Activated T-cell treated with anti-CD3 and anti-CD28 coated beads, Interleukin-2, amount 50 U/mL, for 48 hours (primary cell): Measurements from ENCODE around the gene HOXD12.
A peak's percentile ranks its signal among the peaks of the same experiment; 100 is the strongest.

Source experiments
- DNase-seq, 2 experiments: peaks; one replicate each; pipeline ENCODE4 v3.0.0-alpha.2; 2020

Gene HOXD12

DNA sequence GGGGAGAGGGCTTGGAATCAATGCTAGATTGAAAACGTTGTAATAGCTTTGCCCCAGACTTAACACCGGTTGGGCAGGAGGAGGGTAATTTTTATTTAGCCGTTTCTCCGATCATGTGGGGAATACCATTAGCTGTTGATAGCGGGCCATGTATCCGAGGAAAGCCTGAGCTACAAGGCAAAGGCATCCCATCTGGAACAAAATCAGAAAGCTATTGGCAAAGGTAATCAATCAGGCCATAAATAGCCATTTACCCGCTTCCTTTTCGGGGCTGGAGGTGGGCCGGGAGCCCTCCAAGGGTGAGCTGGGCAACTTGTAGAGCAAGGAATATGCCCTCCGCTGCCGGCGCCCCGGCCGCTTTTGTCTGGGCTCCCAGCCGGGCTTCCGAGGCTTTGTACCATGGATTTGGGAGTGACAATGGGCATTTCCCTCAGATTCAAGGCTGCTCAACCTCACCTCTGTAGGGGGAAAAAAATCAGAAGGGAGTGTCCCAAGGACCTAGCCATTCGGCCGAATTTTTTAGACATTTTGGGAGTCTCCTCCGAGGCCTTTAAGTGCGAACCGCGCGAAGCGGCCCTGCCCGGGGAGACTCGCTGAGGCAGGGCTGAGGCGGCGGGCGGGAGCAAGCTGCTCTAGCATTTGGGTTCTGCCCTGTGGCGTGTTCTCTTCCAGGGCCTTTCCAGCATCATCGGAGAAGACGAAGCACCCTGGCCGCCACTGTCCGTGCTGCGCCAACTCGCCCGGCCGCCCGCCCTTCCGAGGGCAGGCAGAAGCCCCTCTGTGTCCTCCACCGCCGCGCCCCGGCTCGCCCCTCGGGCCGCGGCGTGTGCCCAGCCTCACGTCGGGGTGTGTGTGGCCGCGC, 21.8 kb downstream of the HOXD12 start:
- DNase-seq = peak; percentile 26 to 28

DNA sequence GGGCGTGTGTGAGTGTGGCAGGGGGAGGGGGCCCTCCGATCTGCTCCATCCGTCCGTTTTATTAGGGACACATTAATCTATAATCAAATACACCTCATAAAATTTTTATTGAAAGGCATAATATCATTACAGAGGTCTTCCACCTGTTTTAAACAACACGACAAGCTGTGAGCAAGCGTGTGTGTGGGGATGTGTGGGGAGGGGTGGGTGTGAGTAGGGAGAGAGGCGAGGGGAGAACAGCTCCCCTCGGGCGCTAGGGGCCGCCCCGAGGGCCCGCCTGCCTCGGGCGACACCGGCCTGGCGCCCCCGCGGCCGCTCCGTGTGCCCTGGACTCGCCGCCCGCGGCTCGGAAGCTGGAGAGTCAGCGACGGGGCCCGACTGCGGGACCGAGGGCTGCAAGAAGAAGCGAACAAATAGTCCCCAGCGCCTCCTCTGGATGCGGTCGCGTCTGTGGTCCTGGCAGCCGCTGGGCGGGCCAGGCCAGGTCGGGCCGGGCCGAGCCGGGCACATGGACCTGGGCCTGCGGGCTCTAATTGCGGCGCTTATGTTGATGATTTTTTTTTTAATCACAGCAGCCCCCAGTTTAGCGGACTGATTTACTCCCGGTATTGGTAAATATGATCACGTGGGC, 22.6 kb downstream of the HOXD12 start:
- DNase-seq = no peak

DNA sequence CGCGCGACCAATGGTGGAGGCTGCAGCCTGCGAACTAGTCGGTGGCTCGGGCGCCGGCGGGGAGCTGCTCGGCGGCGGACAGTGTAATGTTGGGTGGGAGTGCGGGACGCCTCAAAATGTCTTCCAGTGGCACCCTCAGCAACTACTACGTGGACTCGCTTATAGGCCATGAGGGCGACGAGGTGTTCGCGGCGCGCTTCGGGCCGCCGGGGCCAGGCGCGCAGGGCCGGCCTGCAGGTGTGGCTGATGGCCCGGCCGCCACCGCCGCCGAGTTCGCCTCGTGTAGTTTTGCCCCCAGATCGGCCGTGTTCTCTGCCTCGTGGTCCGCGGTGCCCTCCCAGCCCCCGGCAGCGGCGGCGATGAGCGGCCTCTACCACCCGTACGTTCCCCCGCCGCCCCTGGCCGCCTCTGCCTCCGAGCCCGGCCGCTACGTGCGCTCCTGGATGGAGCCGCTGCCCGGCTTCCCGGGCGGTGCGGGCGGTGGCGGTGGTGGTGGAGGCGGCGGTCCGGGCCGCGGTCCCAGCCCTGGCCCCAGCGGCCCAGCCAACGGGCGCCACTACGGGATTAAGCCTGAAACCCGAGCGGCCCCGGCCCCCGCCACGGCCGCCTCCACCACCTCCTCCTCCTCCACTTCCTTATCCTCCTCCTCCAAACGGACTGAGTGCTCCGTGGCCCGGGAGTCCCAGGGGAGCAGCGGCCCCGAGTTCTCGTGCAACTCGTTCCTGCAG, 23.3 kb downstream of the HOXD12 start, which contains the start of gene HOXD9:
Gene HOXD9, plus strand, starts transcription at position 37 of the 728 bp plus-strand sequence. Its CDS starts 50 bp downstream, at position 87.
- peak in 1 of 2 experiments; percentile 54 for DNase-seq

DNA sequence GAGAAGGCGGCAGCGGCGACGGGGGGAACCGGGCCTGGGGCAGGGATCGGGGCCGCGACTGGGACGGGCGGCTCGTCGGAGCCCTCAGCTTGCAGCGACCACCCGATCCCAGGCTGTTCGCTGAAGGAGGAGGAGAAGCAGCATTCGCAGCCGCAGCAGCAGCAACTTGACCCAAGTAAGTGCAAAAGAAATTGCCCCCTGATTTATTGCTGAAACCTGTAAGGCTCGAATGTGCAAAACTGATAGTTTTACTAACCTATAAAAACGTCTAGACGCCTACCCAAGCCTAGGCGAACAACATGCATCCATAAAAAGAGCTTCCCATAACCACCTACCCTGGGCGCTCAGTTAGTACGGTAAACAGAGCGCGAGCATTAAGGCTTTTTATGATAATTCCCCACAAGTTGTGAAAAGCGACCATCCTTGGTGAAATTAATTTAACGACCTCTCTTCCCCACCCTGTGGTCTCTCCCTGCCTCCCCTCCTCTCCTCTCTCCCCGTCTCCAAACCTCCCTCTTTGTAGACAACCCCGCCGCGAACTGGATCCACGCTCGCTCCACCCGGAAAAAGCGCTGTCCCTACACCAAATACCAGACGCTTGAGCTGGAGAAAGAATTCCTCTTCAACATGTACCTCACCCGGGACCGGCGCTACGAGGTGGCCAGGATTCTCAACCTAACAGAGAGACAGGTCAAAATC, 24.0 kb downstream of the HOXD12 start:
- DNase-seq = peak in 1 of 2 experiments; percentile 26

DNA sequence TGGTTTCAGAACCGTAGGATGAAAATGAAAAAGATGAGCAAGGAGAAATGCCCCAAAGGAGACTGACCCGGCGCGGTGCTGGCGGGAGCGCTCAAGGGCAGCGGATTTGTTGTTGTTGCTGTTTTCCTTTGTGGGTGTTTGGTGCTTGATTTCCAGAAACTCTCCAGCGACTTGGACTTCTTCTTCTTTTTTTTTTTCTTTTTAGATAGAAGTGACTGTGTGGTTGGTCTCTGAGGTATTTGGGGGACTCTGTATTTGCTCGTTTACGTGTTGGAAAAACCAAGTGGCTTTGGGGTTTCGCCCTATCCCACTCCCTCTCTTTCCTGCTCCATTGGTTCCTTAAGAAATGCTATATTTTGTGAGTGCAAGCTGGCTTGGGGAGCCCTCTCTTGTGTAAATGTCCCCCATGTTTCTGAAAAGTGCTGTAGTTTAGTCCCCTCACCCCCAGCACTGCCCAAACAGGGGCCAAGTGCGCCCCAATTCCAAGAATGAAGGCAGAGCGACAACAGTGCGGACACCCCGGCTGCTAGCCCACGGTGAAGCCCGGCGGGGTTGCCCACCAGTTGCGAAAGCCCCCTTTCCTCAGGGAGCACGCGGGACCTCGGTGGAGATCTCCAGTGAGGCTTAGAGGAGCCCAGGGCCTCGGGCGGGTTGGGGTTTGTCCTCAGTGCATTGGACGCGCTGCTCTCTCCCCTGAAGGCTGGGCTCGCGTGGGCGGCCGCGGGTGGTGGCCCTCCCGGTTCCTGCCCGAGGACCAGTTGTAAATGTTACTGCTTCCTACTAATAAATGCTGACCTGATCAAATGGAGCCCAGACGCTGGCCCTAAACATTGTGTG, 24.7 kb downstream of the HOXD12 start:
- DNase-seq = peak in 1 of 2 experiments; percentile 10

DNA sequence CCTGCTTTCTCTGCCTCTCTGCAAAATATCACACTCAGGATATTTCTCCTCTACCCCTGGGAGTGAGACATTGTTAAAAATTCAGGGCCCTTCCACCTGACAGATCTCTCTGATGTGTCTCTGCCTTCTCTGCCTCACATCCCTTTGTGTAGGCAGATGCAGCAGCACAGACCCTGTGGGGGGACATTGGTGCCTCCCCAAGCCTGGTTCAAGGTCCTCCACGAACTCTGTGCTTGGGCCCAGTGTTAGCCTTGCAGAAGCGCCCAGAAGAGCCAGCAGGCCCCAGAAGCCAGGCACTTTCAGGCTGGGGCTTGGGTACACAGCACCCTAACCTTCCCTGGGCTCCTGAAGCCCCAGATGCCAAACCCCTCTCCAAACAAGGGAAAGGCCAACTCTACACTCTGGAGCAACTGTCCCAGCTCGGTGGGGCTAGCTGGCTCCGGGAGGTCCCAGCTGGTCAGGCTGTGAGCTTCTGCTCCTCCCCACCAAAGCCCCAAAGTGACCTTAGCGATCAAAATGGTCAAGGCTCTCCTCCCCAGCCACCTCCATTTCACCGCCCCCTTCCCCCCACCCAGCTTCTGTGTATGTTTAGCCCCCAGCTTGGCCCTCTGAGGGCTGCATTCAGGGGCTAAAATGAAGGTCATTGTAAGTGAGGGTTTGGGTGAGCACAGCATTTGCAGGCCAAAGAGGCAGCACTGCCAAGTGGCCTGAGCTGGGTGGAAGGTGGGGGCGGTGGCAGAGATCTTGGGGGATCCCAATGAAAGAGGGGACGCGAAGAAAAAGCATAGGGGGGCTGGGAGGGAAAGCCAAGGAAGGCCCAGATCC, 25.6 kb downstream of the HOXD12 start:
- DNase-seq = peak in 1 of 2 experiments; percentile 17

DNA sequence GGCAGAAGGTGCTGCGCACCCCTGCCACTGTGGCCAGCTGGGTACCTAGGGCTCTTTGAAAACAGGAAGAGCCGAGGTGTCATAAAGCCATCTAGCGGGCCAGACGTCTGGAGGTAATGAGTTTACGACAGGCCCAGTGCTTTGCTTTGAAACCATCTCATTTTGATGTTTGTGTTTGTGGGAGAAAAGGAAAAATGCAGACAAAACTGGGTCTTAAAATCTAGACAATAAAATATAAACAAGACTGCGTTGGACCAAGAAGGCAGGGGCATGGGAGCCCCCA, 26.1 kb downstream of the HOXD12 start:
- DNase-seq = no peak

DNA sequence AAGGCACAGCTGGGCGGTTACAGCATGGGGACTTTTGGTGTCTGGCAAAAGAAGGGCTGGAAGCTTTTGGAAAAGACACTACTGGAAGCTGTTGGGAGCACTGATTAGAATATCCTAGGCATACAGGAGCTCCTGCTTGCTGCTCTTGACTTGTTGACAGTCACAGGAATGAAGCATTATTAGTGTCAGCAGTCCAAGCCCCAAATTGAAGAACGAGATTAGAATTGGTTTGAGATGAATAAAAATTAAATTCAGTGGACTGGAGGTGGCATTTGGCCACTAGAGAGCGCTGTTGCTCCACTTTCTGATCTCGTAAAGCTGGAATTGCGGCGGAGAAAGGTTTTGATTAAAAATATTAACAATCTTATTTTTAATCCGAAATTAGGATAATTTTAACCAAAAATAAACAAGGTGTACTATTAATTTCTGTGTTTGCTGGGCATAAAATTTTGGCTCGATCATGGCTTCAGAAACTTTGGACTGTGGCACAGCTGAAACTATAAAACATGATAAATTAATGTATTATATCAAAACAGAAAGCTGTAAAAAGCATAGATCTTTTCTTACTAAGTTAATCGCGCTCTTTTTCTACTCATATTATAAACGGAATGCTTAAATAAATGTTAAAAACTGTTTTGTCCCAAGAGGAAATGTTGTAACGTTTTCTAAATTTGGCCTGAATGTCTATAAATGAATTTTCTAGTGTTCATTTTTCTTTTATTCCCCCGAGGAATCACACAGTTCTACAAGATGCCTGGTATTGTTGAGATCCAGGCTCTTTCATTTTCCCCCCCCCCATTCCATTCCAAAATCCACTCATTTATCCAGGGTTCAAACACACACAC, 27.6 kb downstream of the HOXD12 start:
- DNase-seq = peak; percentile 69 to 70

DNA sequence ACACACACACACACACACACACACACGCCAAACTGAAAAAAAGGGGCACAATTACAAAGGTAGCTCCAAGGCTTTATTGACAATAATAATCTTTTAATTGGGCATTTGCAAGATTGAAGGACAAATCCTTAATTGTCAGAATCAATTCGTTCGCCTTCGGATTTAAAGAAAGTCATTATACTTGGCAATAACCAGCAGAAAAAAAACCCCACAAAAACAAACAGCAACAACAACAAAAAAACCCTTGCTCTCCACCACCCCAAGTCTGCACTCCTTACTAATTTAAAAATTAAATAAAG, 28.1 kb downstream of the HOXD12 start:
- no peak for DNase-seq

DNA sequence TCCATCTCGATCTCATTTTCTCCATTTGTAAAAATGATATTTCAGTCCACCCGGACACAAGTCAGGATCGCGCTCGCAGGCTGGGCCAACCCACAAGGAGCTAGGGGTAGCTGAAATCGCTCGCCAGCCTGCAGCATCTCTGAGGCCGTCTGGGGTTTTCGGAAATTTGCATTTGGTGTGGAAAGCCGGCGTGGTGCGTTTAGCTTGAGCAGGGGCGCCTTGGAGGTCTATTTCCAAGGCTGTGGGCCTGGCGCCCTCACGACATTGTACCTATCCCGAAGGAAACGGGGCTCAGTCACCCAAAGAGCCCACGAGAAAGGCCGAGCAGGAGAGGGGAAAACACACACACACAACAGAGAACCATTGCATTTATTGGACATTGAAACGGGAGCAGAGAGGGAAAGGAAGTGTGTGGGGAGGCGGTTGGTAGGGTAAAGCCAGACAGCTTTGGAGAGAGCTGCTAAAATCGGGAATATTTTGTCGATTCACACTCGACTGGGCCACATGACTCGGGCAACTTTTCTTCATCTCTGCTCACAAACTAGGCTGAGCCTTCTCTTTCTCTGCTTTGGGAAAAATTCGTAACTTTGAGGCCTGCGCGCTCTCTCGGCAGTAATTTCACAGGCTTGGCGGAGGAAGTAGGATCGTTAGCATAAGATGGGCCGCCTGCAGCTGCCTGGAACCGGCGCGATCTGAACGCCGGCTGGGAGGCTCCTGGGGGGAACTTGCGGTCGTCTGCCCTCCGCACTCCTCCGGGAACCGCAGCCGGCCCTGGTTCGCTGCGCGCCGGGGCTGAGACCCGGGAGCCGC, 28.8 kb downstream of the HOXD12 start:
- DNase-seq = peak; percentile 32 to 36

DNA sequence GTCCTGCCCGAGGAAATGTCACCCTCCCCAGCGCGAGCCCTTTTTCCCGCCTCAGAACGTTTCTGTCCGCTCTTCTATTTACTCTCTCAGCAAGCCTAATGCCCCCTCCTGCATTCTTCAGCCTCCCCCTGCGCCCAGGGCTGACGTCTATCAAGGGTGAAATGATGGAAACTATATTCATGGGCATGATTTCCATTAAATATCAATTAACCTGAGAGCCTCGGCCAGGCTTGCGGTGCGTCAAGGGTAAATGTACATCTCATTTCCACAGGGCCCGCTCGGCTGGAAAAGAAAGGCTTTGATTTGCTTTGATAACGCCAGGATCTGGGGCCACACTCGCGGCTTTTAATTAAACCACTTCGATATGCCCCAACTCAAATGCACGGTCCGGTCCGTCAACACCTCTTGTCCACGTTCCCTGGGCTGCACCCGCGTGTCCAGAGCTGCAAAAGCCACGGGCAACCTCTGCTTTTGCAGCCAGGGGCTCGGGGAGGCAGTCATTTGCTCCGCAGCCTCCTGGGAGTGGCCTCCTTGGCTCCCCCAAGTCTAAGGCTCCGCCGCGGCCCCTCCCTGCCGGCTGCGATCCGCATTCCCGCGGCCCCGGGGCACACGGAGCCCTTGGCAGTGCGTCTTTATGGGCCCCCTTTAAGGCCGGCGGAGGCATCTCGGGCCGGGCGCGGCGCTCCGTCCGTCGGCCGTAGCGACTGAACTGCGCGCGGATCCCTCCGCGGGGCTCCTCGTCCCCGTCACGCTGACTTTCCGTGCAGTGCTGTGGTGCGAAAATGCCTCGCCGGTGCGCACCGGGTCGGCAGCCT, 29.6 kb downstream of the HOXD12 start, which contains the start of gene HOXD8:
Gene HOXD8, plus strand, starts transcription at position 724 of the 815 bp plus-strand sequence. CDS start 662 bp downstream, outside the sequence.
- DNase-seq = peak; percentile 33 to 50

DNA sequence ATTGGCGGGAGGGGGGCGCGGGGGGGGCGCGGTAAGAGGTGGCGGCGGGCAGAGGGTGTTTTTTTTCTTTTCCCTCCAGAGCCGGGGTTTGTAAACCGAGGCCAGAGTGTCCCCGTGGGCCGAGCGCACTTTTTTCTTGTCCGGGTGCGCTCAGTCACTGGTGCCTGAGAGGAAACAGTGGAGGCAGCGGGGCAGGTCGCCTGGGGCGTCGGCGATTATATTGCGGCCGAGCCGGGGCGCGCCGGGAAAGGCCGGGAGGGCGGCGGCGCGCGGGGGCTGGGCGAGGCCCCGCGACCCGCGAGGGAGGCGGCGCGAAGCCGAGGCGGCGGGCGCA, 30.2 kb downstream of the HOXD12 start:
- DNase-seq = no peak

DNA sequence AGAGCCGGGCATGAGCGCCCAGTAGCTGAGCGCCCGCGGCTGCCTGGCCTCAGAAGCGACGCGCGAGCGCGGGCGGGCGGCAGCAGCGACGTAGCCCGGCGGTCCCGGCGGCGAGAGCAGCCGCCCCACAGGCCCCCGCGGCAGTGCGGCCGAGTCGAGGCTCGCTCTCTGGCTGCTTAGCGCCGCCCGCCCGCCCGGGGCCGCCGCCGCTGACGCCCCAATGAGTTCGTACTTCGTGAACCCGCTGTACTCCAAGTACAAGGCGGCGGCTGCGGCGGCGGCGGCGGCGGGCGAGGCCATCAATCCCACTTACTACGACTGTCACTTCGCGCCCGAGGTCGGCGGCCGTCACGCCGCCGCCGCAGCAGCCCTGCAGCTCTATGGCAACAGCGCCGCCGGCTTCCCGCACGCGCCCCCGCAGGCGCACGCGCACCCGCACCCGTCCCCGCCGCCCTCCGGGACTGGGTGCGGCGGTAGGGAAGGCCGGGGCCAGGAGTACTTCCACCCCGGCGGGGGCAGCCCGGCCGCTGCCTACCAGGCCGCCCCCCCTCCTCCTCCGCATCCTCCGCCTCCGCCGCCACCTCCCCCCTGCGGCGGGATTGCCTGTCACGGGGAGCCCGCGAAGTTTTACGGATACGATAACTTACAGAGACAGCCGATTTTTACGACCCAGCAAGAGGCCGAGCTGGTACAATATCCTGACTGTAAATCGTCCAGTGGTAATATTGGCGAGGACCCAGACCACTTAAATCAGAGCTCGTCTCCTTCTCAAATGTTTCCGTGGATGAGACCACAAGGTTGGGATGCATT, 30.8 kb downstream of the HOXD12 start:
- peak; percentile 38 to 54 for DNase-seq

DNA sequence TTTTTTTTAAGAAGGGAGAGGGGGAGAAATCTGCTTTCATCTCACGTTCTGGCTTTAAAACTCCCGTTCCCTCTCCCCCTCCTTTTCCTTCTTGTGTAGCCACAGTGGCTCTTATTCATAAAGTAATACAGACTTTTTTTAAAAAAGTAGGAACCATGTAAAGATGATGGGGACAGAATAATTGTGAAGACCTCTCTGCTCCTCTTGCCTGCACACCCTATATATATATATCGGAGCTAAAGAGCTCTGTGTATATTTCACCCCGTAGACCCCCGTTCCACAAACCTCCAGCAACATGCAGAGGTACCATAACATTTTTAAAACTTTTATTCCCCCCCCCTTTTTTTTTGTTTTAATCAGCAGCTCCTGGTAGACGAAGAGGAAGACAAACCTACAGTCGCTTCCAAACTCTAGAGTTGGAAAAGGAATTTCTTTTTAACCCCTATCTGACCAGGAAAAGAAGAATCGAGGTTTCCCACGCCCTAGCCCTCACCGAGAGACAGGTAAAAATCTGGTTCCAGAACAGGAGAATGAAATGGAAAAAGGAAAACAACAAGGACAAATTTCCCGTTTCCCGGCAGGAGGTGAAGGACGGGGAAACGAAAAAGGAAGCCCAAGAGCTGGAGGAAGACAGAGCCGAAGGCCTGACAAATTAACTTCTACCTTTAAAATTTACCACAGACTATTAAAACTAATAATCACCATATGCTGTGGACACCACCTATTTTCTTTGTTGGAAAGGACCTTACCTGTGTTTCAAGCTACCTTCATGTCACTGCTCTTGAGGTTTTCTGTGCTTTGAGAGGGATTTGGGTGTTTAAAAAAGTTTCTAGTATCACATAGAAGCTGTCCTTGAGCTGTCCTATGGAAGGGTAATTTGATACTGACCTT, 31.6 kb downstream of the HOXD12 start:
- DNase-seq = no peak

DNA sequence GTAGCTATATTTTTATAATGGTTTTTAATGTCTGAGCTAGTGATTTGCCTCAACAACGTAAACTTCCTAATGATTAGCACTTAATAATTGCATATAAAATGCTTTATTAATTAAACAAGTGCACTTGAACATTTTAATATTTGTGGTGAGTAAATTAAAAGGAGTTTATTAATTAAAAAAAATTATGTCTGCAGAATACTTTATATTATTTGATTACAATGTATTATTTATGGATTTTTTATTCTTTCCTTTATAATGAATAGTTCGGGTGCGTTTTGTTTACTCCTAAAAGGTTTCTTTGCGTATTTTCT, 32.2 kb downstream of the HOXD12 start:
- DNase-seq = no peak
